Measurements from ENCODE around the gene GAL3ST2. TPM values are rescaled to one million over a fixed set of nuclear protein-coding genes. Genes with fewer than 3 reads are reported as not detected.

The GAL3ST2 gene
- total RNA-seq, 4 donors from 2014 or later, result 0.40 TPM; not detected in 3

DNA sequence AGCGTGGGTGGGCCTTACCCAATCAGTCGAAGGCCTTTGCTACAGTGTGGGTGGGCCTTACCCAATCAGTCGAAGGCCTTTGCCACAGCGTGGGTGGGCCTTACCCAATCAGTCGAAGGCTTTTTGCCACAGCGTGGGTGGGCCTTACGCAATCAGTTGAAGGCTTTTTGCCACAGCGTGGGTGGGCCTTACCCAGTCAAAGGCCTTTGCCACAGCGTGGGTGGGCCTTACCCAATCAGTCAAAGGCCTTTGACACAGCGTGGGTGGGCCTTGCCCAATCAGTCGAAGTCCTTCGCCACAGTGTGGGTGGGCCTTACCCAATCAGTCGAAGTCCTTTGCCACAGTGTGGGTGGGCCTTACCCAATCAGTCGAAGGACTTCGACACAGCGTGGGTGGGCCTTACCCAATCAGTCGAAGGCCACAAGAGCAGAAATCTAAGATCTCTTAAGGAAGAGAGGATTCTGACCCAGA lies 16.3 kb upstream of the GAL3ST2 start:
- no peak for ATAC-seq
- no peaks in the 10 kb centered on the region for H3K4me1 ChIP-seq
- no peak overlapping the region for H3K4me3 ChIP-seq
- no peak overlapping the region for H3K27ac ChIP-seq
- no peak for TF ChIP-seq POLR2A (IDR thresholded peaks at IDR 0.05)
- no peak for TF ChIP-seq EP300 (IDR thresholded peaks at IDR 0.05)
- no peak for TF ChIP-seq POLR2AphosphoS5 (IDR thresholded peaks at IDR 0.05)
- TF ChIP-seq, protein P1, sequence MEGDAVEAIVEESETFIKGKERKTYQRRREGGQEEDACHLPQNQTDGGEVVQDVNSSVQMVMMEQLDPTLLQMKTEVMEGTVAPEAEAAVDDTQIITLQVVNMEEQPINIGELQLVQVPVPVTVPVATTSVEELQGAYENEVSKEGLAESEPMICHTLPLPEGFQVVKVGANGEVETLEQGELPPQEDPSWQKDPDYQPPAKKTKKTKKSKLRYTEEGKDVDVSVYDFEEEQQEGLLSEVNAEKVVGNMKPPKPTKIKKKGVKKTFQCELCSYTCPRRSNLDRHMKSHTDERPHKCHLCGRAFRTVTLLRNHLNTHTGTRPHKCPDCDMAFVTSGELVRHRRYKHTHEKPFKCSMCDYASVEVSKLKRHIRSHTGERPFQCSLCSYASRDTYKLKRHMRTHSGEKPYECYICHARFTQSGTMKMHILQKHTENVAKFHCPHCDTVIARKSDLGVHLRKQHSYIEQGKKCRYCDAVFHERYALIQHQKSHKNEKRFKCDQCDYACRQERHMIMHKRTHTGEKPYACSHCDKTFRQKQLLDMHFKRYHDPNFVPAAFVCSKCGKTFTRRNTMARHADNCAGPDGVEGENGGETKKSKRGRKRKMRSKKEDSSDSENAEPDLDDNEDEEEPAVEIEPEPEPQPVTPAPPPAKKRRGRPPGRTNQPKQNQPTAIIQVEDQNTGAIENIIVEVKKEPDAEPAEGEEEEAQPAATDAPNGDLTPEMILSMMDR (IDR thresholded peaks at IDR 0.05), result no peak
- 100% methylated on average over 1 of the region's 17 CpGs; no CpG with 5 or more reads in 1 of the 2 donors for WGBS, 2 donors (ENCODE audit: low coverage in 1 of 2)
- no peaks in the 10 kb centered on the region for H3K27me3 ChIP-seq
- H3K9me3 ChIP-seq, result no peaks in the 10 kb centered on the region
- H3K36me3 ChIP-seq, result peaks cover 0 to 90% of the 10 kb centered on the region in 2 donors

DNA sequence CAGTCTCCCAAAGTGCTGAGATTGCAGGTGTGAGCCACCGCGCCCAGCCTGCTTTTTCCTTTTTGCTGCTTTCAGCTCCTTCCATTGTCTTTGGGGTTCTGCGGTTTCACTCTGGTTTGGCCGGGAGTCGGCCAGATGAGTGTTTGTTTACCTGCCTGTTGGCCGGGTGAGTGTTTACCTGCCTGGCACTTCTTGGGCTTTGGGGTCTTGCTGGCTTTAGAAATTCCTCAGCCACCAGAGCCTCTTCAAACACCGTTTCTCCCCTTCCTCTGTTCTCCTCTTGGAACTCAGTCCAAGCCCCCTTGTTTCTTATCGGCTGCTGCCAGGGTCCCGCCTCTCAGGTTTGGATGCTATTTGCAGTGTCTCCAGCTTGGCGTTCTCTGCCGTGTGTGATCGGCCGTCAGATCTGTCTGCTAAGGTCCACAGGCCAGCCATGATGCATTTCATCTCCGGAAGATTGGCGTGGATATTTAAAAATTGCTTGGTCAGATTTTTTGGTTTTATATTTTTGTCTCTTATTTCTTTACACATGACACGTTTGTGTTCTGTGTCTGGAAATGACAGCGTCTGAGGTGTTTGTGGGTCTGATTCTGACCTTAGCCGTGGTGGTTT lies 14.2 kb upstream of the GAL3ST2 start:
- no peak for ATAC-seq
- no peaks in the 10 kb centered on the region for H3K9me3 ChIP-seq
- 65 to 88% methylated on average over 14 to 18 of the region's 18 CpGs for WGBS, 2 donors (ENCODE audit: low coverage in 1 of 2)
- no peaks in the 10 kb centered on the region for H3K4me1 ChIP-seq
- H3K4me3 ChIP-seq, result no peak overlapping the region
- H3K36me3 ChIP-seq, result peaks cover 0 to 71% of the 10 kb centered on the region in 2 donors
- TF ChIP-seq, protein P1 (IDR thresholded peaks at IDR 0.05), result no peak
- TF ChIP-seq POLR2A (IDR thresholded peaks at IDR 0.05), result no peak
- no peak for TF ChIP-seq POLR2AphosphoS5 (IDR thresholded peaks at IDR 0.05)
- no peak for TF ChIP-seq EP300 (IDR thresholded peaks at IDR 0.05)
- no peaks in the 10 kb centered on the region for H3K27me3 ChIP-seq
- H3K27ac ChIP-seq, result no peak overlapping the region

DNA sequence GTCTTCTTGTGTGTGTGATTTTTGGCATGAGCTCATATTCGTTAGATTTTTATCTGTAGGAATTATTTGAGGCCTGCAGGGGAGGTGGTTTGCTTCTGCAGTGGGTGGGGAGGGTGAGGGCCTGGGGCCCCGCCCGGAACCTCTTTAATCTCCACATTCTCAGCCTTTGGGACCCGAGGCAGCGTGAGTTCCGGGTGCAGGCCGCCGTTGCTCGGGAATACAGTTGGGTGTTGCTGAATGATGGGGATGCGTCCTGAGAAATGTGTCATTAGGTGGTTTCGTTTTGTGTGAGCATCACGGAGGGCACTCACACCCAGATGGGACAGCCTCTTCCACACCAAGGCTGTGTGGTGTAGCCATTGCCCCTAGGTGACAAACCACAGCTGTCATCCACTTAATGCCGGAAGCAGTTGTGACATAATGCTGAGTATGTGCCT lies 13.7 kb upstream of the GAL3ST2 start:
- no peaks in the 10 kb centered on the region for H3K27me3 ChIP-seq
- ATAC-seq, result no peak
- H3K9me3 ChIP-seq, result no peaks in the 10 kb centered on the region
- H3K4me1 ChIP-seq, result no peaks in the 10 kb centered on the region
- no peak overlapping the region for H3K4me3 ChIP-seq
- H3K36me3 ChIP-seq, result peaks cover 0 to 71% of the 10 kb centered on the region in 2 donors
- no peak overlapping the region for H3K27ac ChIP-seq
- WGBS, 2 donors (ENCODE audit: low coverage in 1 of 2), result 57 to 94% methylated on average over 1 to 3 of the region's 13 CpGs
- TF ChIP-seq, protein P1 (IDR thresholded peaks at IDR 0.05), result no peak
- TF ChIP-seq POLR2A (IDR thresholded peaks at IDR 0.05), result no peak
- no peak for TF ChIP-seq POLR2AphosphoS5 (IDR thresholded peaks at IDR 0.05)
- no peak for TF ChIP-seq EP300 (IDR thresholded peaks at IDR 0.05)

DNA sequence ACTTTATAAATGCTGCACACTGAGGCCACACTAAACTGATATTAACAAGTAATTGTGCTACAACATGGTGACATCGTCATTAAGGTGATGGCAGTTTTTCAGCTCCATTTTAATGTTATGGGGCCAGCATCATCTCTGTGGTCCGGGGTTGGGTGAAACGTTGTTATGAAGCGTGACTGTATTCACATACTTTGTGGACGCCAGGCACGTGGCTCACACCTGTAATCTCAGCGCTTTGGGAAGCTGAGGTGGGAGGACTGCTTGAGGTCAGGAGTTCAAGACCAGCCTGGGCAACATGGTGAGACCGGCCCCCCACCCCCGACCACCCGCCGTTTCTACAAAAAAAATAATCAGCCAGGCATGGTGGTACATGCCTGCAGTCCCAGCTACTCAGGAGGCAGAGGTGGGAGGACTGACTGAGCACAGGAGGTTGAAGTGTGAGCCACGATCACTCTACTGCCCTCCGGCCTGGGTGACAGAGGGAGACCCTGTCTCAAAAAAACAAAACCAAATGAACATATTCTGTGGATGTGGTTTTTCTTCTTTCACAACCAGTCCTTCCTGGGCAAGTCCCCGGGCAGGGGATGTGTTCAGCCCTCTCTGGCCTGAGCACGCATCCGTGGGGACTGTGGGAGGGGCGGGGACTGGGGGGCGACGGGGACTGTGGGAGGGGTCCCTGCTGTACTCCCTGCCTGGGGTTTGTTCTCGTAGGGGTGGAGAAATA lies 12.9 kb upstream of the GAL3ST2 start:
- H3K36me3 ChIP-seq, result peaks cover 0 to 71% of the 10 kb centered on the region in 2 donors
- H3K9me3 ChIP-seq, result no peaks in the 10 kb centered on the region
- TF ChIP-seq POLR2AphosphoS5 (IDR thresholded peaks at IDR 0.05) (no peak), POLR2A (IDR thresholded peaks at IDR 0.05) (no peak), EP300 (IDR thresholded peaks at IDR 0.05) (no peak)
- TF ChIP-seq, protein P1 (IDR thresholded peaks at IDR 0.05), result no peak
- H3K4me3 ChIP-seq, result no peak overlapping the region
- H3K4me1 ChIP-seq, result no peaks in the 10 kb centered on the region
- no peak for ATAC-seq
- H3K27me3 ChIP-seq, result no peaks in the 10 kb centered on the region
- no peak overlapping the region for H3K27ac ChIP-seq
- 78 to 80% methylated on average over 1 to 4 of the region's 20 CpGs for WGBS, 2 donors (ENCODE audit: low coverage in 1 of 2)

Data from gastroesophageal sphincter (tissue), 4 donors.